Measurements from ENCODE around the gene KIF7. TPM values are rescaled to one million over a fixed set of nuclear protein-coding genes. Genes with fewer than 3 reads are reported as not detected.

KIF7 gene
- total and polyA plus RNA-seq, 2 of the 8 experiments (the other 6 are each of a cell fraction or from before 2014, with no cell fraction given) = 4.9 to 14.0 TPM

DNA sequence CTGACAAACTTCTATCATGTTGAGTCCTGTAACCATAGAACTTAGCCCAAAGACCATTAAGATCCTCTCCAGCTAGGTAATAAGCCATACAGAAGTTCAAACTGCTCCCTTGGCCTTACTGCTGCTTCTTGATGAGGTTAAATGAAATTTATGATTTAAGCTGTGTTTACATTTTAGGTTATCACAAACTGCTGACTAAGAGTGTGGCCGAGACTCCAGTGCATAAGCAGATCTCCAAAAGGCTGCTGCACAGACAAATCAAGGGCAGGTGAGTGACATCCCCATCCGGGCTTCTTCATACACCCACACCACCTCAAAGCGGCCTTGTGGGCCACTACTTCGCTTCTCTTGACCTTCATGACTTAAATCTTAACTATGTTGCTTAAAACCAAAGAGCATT, 39.0 kb downstream of the KIF7 start:
- Histone ChIP-seq H3K9ac (replicated peaks in 1 of 4; ENCODE audit: extremely low read depth in 1 of 4, low read depth in 3 of 4, low read length in 3 of 4) (no peak overlapping the region), H3K4ac (replicated peaks; ENCODE audit: insufficient read length, low read depth, low read length) (no peak overlapping the region), H4K5ac (ENCODE audit: insufficient read length, low read depth, low read length) (no peak overlapping the region), H2AFZ (ENCODE audit: low read length) (no peak overlapping the region), H2BK20ac (ENCODE audit: low read length) (no peak overlapping the region), H3K4me1 (replicated peaks in 1 of 4; ENCODE audit: control insufficient read depth in 3 of 4, insufficient read depth in 4 of 4, low read length in 3 of 4) (no peaks in the 10 kb centered on the region), H3K18ac (ENCODE audit: extremely low read depth, low read length) (no peak overlapping the region), H4K91ac (replicated peaks; ENCODE audit: insufficient read length, low read length) (no peak overlapping the region), H3K9me3 (ENCODE audit: insufficient read depth in 2 of 2, low read depth in 1 of 2, low read length in 1 of 2) (no peaks in the 10 kb centered on the region), H3K23ac (ENCODE audit: insufficient read length) (no peak overlapping the region), H3K79me2 (ENCODE audit: control insufficient read depth in 1 of 2, insufficient read depth in 2 of 2, low read length in 2 of 2) (peaks cover 0 to 4% of the 10 kb centered on the region in 2 experiments; a peak in 1 of 4 replicates), H3K27ac (ENCODE audit: low read depth, low read length) (no peak overlapping the region), H3K14ac (ENCODE audit: insufficient read length) (no peak overlapping the region), H2BK12ac (ENCODE audit: low read depth, low read length) (no peak overlapping the region), H3K79me1 (ENCODE audit: low read depth, low read length) (no peaks in the 10 kb centered on the region), H3K27me3 (replicated peaks in 1 of 4; ENCODE audit: control insufficient read depth in 3 of 4, extremely low read depth in 1 of 4, insufficient read depth in 3 of 4, low read length in 3 of 4) (no peaks in the 10 kb centered on the region), H2BK5ac (ENCODE audit: low read depth, low read length) (no peak overlapping the region), H3K36me3 (ENCODE audit: control insufficient read depth in 2 of 4, insufficient read depth in 4 of 4, low read length in 3 of 4) (peaks cover 26 to 79% (median 62%) of the 10 kb centered on the region in 4 experiments), H2AK5ac (ENCODE audit: low read depth, low read length) (no peak overlapping the region), H2BK120ac (replicated peaks; ENCODE audit: low read depth, low read length) (no peak overlapping the region), H4K8ac (ENCODE audit: extremely low read depth, insufficient read depth, low read length) (no peak overlapping the region), H3K4me2 (ENCODE audit: insufficient read depth in 1 of 2, low read depth in 2 of 2, low read length in 2 of 2) (no peak overlapping the region), H3K23me2 (ENCODE audit: low read depth, low read length) (no peaks in the 10 kb centered on the region), H4K20me1 (replicated peaks in 1 of 2; ENCODE audit: control insufficient read depth in 1 of 2, insufficient read depth in 2 of 2, low read length in 2 of 2) (peaks cover 1 to 6% of the 10 kb centered on the region in 2 experiments), H3K4me3 (ENCODE audit: extremely low read depth in 1 of 4, insufficient read depth in 2 of 4, low read depth in 3 of 4, low read length in 4 of 4) (no peak overlapping the region), H3K56ac (replicated peaks; ENCODE audit: insufficient read length, low read depth, low read length) (no peak overlapping the region), H2BK15ac (ENCODE audit: low read length) (no peak overlapping the region)
- CTCF ChIA-PET (ENCODE audit: partially characterized antibody) = interaction anchor here (0.7 kb wide), 2 partner anchors 257 to 737 kb away, joined by 3 read pairs; no protein-coding TSS in a partner anchor
- 93% methylated on average over 4 of the region's 4 CpGs; no CpG with 5 or more reads in 1 of the 2 experiments for WGBS, 2 experiments (ENCODE audit: extremely low coverage in 1 of 2, insufficient coverage in 1 of 2, insufficient read length in 1 of 2, insufficient replicate concordance in 2 of 2, low coverage in 1 of 2, low lambda C conversion rate in 2 of 2, missing lambda C conversion rate in 1 of 2)
- DNase-seq (ENCODE audit: low read depth in 1 of 2, low spot score in 2 of 2) (no peak), FAIRE-seq (no peak)
- POLR2A ChIA-PET (ENCODE audit: partially characterized antibody) = interaction anchor here (1.1 to 1.4 kb wide), 3 partner anchors 9 to 11 kb away, joined by 3 to 8 read pairs (median 5); no protein-coding TSS in a partner anchor
- TF ChIP-seq CREB1 (IDR thresholded peaks at IDR 0.05) (no peak), SIX5 (IDR thresholded peaks at IDR 0.05; ENCODE audit: low read depth, low read length) (no peak), FOSL1 (IDR thresholded peaks at IDR 0.05; ENCODE audit: insufficient read depth, low read depth, low read length) (no peak), NANOG (IDR thresholded peaks at IDR 0.05; ENCODE audit: insufficient read depth, low read depth, low read length, poor library complexity, severe bottlenecking) (no peak), POLR2AphosphoS5 (IDR thresholded peaks at IDR 0.05; ENCODE audit: low read depth, low read length) (no peak), POU5F1 (IDR thresholded peaks at IDR 0.05; ENCODE audit: low read depth, low read length) (no peak), SRF (IDR thresholded peaks at IDR 0.05; ENCODE audit: low read depth, low read length) (no peak), NRF1 (IDR thresholded peaks at IDR 0.05; ENCODE audit: low read depth, low read length) (no peak), EZH2 (IDR thresholded peaks at IDR 0.05; ENCODE audit: low read depth, low read length, severe bottlenecking) (no peak), SIN3A (conservative IDR thresholded peaks at IDR 0.05 in 1 of 2, IDR thresholded peaks at IDR 0.05 in 1 of 2; ENCODE audit: low read depth in 1 of 2, low read length in 2 of 2) (no peak), CHD2 (IDR thresholded peaks at IDR 0.05; ENCODE audit: low read length) (no peak), PHF8 (conservative IDR thresholded peaks at IDR 0.05; ENCODE audit: low read depth, low read length) (no peak), SAP30 (IDR thresholded peaks at IDR 0.05; ENCODE audit: insufficient read depth, insufficient replicate concordance, low read length) (no peak), KDM1A (IDR thresholded peaks at IDR 0.05; ENCODE audit: borderline replicate concordance, low read length) (no peak)
